Stomach (tissue), 9 donors: ENCODE data around the gene TTK. TPM values are rescaled to one million over a fixed set of nuclear protein-coding genes. Genes with fewer than 3 reads are reported as not detected.

Source experiments
- DNase-seq, 2 donors: peaks; one replicate each; pipeline versions ENCODE4 v3.0.0 to v3.0.0-alpha.2; 2013 to 2019
- H3K27ac ChIP-seq, 5 donors: fragments of 200-600 bp in 4 of 5; sonication (generic) in 4 of 5; one replicate each; pipeline ENCODE4 v1.5.1; 2013 to 2019; ENCODE audit warnings: mild to moderate bottlenecking in 1 of 5, moderate library complexity in 1 of 5
- H3K27me3 ChIP-seq, 3 donors: fragments of 200-600 bp; sonication (generic); one replicate each; pipeline ENCODE4 v1.5.1; 2017 to 2019; ENCODE audit warnings: mixed run types in 1 of 3
- H3K36me3 ChIP-seq, 4 donors: fragments of 200-600 bp; sonication (generic); 1 replicate in 3 of 4; 2 replicates in 1 of 4; pipeline ENCODE4 v1.5.1; 2016 to 2019
- H3K4me1 ChIP-seq, 4 donors: fragments of 200-600 bp; sonication (generic); one replicate each; pipeline ENCODE4 v1.5.1; 2016 to 2019
- H3K4me3 ChIP-seq, 4 donors: fragments of 200-600 bp; sonication (generic) in 3 of 4; one replicate each; pipeline ENCODE4 v1.5.1; 2016 to 2019; ENCODE audit warnings: mild to moderate bottlenecking in 1 of 4
- H3K9me3 ChIP-seq, 4 donors: fragments of 200-600 bp; sonication (generic); one replicate each; pipeline ENCODE4 v1.5.1; 2016 to 2019
- CTCF ChIP-seq, 7 experiments: fragments of 450-650 bp in 4 of 7; fragments of 200-600 bp in 3 of 7; sonication (generic) in 3 of 7; IDR thresholded peaks; one replicate each; pipeline ENCODE4 v1.5.1; 2016 to 2019; ENCODE audit warnings: antibody characterized with exemption in 7 of 7, control low read depth in 2 of 7, mild to moderate bottlenecking in 1 of 7
- EP300 ChIP-seq: sonication (generic); formaldehyde crosslinking; IDR thresholded peaks from one replicate; pipeline ENCODE4 v1.6.1; 2017; ENCODE audit warnings: antibody characterized with exemption
- POLR2A ChIP-seq, 4 donors: fragments of 450-650 bp; IDR thresholded peaks; one replicate each; pipeline ENCODE4 v1.6.1; 2016; ENCODE audit warnings: antibody characterized with exemption in 4 of 4, control low read depth in 2 of 4, mild to moderate bottlenecking in 1 of 4, moderate library complexity in 1 of 4
- POLR2AphosphoS5 ChIP-seq, 3 donors: sonication (generic); formaldehyde crosslinking; IDR thresholded peaks; one replicate each; pipeline ENCODE4 v1.6.1; 2016; ENCODE audit warnings: antibody characterized with exemption in 3 of 3
- WGBS, 5 donors: extraction: QIAGEN DNeasy Blood & Tissue Kit in 3 of 5; methylation state at CpG; one replicate each; pipeline versions ENCODE4 v1.1.5 to v1.1.7; 2013 to 2018; 5-methylcytosine and 5-hydroxymethylcytosine counted together
- intact Hi-C: fragments of 100-400 bp; cut with DNase I; formaldehyde crosslinking; loops from one replicate; pipeline ENCODE4 v1.15.1; 2023; ENCODE audit warnings: low total_unique reads
- polyA plus RNA-seq, 3 donors: library from polyadenylated mRNA; stranded (reverse); fragments of 200-250 nt; gene quantifications; one replicate each; pipeline ENCODE4 v1.2.3, GENCODE V29; 2013
- total RNA-seq, 5 donors: library from RNA; depleted of rRNA; stranded (reverse); fragments of >200 nt; gene quantifications; one replicate each; pipeline versions ENCODE4 v1.1.0 to v1.2.3, GENCODE V29; 2014 to 2016
- donor health status: healthy with polysubstance abuse.
- donor health status: Bipolar disorder and iron deficiency.
- donor health status: healthy.

The TTK gene
- total and polyA plus RNA-seq, 8 donors = 1.5 to 22.8 (median 5.6) TPM; not detected in 2

GRCh38 chr6:79969784-79970183, 34.7 kb upstream of the TTK start:
- Histone ChIP-seq H3K4me3 (no peak overlapping the region), H3K27me3 (no peaks in the 10 kb centered on the region), H3K4me1 (no peaks in the 10 kb centered on the region), H3K36me3 (no peaks in the 10 kb centered on the region), H3K27ac (no peak overlapping the region), H3K9me3 (peaks cover 0 to 27% (median 16%) of the 10 kb centered on the region in 4 donors)
- WGBS, 5 donors = 83 to 91% (median 86%) methylated on average over 5 of the region's 5 CpGs
- TF ChIP-seq POLR2AphosphoS5 (IDR thresholded peaks at IDR 0.05) = no peak
- TF ChIP-seq CTCF (IDR thresholded peaks at IDR 0.05) = no peak
- no peak for TF ChIP-seq EP300
- TF ChIP-seq POLR2A (IDR thresholded peaks at IDR 0.05) = no peak
- intact Hi-C loops = no loop called here
- DNase-seq = no peak

GRCh38 chr6:79971193-79971592, 33.3 kb upstream of the TTK start:
- Histone ChIP-seq H3K36me3 (no peaks in the 10 kb centered on the region), H3K4me3 (no peak overlapping the region), H3K4me1 (no peaks in the 10 kb centered on the region), H3K27ac (no peak overlapping the region), H3K9me3 (peaks cover 0 to 27% (median 15%) of the 10 kb centered on the region in 4 donors), H3K27me3 (no peaks in the 10 kb centered on the region)
- no peak for DNase-seq
- intact Hi-C loops = no loop called here
- TF ChIP-seq CTCF (IDR thresholded peaks at IDR 0.05) (no peak), POLR2AphosphoS5 (IDR thresholded peaks at IDR 0.05) (no peak), POLR2A (IDR thresholded peaks at IDR 0.05) (no peak), EP300 (no peak)

GRCh38 chr6:79981652-79982051, 22.8 kb upstream of the TTK start:
- no peaks in the 10 kb centered on the region for H3K27me3 ChIP-seq
- H3K4me3 ChIP-seq = no peak overlapping the region
- 86 to 97% (median 91%) methylated on average over 4 of the region's 4 CpGs for WGBS, 5 donors
- H3K36me3 ChIP-seq = no peaks in the 10 kb centered on the region
- no peak overlapping the region for H3K27ac ChIP-seq
- no peaks in the 10 kb centered on the region for H3K9me3 ChIP-seq
- H3K4me1 ChIP-seq = no peaks in the 10 kb centered on the region
- DNase-seq = no peak
- no peak for TF ChIP-seq POLR2A (IDR thresholded peaks at IDR 0.05)
- TF ChIP-seq EP300 = no peak
- TF ChIP-seq POLR2AphosphoS5 (IDR thresholded peaks at IDR 0.05) = no peak
- no peak for TF ChIP-seq CTCF (IDR thresholded peaks at IDR 0.05)
- intact Hi-C loops = no loop called here

- Histone ChIP-seq H3K27me3 (no peaks in the 10 kb centered on the region), H3K9me3 (no peaks in the 10 kb centered on the region), H3K4me3 (no peak overlapping the region), H3K4me1 (no peaks in the 10 kb centered on the region), H3K27ac (no peak overlapping the region), H3K36me3 (no peaks in the 10 kb centered on the region)
- intact Hi-C loops = no loop called here
- whole genome bisulfite sequencing, 5 donors = 18 to 59% (median 46%) methylated on average over 2 of the region's 2 CpGs
- peak in 1 of 2 donors; percentile 42 for DNase-seq
- TF ChIP-seq POLR2A (IDR thresholded peaks at IDR 0.05) = no peak
- no peak for TF ChIP-seq EP300
- TF ChIP-seq CTCF (IDR thresholded peaks at IDR 0.05) = no peak
- TF ChIP-seq POLR2AphosphoS5 (IDR thresholded peaks at IDR 0.05) = no peak
These were observed 20.2 kb upstream of the TTK start for GRCh38 chr6:79984261-79984660.

GRCh38 chr6:79985128-79985527, 19.3 kb upstream of the TTK start:
- TF ChIP-seq POLR2A (IDR thresholded peaks at IDR 0.05) (no peak), POLR2AphosphoS5 (IDR thresholded peaks at IDR 0.05) (no peak), EP300 (no peak), CTCF (IDR thresholded peaks at IDR 0.05) (no peak)
- intact Hi-C loops = no loop called here
- DNase-seq = no peak

More at GRCh38 chr6:79985128-79985527, 19.3 kb upstream of the TTK start:
- no peaks in the 10 kb centered on the region for H3K36me3 ChIP-seq
- H3K9me3 ChIP-seq = no peaks in the 10 kb centered on the region
- no peak overlapping the region for H3K4me3 ChIP-seq
- no peaks in the 10 kb centered on the region for H3K27me3 ChIP-seq
- no peak overlapping the region for H3K27ac ChIP-seq
- no peaks in the 10 kb centered on the region for H3K4me1 ChIP-seq
